GM18507 (cell line): ENCODE results near the gene PRICKLE3.
A peak's percentile ranks its signal among the peaks of the same experiment; 100 is the strongest.
"Not testable (repeated sequence)": the region's sequence is repeated elsewhere in the genome, so short reads cannot be mapped to it uniquely, and the experiment has no call there.

ENCODE experiments used
- DNase-seq: peaks from one replicate; pipeline ENCODE4 v3.0.0; 2011; ENCODE audit warnings: low read depth; ENCODE audit not compliant: insufficient read length; ENCODE audit errors: extremely low spot score
- FAIRE-seq: peaks from 2 replicates; lab custom pipeline; 2011; peaks lifted over from hg19 to GRCh38; lab: Jason Lieb, UNC

Gene PRICKLE3

DNA sequence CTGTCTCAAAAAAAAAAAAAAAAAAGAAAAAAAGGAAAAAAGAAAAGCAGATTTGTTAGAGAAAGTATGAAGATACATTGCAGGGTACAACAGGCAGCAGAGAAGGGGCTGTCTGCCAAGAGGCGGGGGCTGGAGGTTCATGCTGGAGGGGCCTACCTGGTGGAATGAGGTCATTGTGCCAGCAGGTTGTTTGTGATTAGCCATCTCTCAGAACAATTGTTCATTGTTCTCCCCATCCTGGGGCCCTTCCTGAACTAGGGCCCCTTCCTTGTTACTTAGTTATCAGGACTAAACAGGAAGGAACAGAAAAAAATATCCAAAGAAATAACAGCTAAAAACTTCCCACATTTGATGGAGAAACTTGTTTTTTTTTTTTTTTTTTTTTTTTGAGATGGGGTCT lies 48.7 kb downstream of the PRICKLE3 start:
- FAIRE-seq (no peak), DNase-seq (no peak)

DNA sequence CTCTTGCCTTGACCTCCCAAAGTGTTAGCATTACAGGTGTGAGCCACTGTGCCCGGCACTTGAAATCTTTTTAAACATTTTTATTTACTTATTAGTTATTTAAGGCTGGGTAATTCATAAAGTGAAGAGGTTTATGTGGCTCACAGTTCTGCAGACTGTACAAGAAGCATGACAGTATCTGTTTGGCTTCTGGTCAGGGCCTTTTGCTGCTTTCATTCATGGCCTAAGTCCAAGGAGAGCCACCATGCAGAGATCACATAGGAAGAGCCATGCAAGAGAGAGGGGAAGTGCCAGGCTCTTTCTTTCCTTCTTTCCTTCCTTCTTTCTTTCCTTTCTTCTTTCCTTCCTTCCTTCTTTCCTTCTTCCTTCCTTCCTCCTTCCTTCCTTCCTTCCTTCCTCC lies 52.4 kb downstream of the PRICKLE3 start:
- no peak for FAIRE-seq
- no peak for DNase-seq

DNA sequence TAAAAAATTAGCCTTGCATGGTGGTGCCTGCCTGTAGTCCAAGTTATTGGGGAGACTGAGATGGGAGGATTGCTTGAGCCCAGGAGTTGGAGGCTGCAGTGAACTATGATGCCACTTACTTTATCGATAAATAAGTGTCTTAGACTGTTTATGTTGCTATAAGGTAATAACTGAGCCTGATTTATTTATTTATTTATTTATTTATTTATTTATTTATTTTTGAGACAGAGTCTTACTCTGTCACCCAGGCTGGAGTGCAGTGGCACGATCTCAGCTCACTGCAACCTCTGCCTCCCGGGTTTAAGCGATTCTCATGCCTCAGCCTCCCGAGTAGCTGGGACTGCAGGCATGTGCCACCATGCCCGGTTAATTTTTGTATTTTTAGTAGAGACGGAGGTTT lies 53.9 kb downstream of the PRICKLE3 start:
- not testable (repeated sequence) for DNase-seq, FAIRE-seq

DNA sequence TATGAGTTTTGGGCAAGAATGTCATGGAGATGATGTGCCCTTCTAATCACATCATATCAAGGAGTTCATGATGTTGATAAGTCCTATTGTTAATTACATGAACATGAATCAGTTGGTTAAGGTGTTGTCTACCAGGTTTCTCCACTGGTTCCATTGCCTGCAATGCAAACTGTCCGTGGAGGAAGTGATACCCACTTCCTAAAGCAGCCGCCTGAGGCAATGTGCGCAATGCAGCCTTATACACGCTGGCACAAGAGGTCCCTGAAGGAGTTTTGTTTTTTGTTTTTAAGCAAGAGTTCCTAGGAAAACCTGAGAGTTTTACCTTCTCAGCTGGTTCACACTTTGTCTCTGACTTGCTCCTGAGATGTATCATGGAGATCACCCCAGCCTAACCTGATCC lies 56.7 kb downstream of the PRICKLE3 start:
- FAIRE-seq (peak; percentile 39), DNase-seq (no peak)

DNA sequence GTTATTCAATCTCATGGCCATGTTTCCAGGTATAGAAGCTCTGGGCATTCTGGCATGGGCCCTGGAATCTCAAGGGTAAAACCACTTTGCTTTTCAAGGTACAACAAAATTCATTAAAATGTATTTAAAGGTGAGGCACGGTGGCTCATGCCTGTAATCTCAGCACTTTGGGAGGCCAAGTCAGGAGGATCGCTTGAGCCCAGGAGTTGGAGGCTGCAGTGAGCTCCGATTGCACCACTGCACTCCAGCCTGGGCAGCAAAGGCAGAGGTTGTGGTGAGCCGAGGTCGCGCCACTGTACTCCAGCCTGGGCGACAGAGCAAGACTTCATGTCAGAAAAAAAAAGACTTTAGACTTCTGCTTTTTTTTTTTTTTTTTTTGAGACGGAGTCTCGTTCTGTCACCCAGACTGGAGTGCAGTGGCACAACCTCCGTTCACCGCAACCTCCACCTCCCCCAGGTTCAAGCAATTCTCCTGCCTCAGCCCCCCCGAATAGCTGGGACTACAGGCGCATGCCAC lies 58.4 kb downstream of the PRICKLE3 start:
- not testable (repeated sequence) for DNase-seq, FAIRE-seq
